Measurements from ENCODE around the gene CATSPER3.

CATSPER3 gene

DNA sequence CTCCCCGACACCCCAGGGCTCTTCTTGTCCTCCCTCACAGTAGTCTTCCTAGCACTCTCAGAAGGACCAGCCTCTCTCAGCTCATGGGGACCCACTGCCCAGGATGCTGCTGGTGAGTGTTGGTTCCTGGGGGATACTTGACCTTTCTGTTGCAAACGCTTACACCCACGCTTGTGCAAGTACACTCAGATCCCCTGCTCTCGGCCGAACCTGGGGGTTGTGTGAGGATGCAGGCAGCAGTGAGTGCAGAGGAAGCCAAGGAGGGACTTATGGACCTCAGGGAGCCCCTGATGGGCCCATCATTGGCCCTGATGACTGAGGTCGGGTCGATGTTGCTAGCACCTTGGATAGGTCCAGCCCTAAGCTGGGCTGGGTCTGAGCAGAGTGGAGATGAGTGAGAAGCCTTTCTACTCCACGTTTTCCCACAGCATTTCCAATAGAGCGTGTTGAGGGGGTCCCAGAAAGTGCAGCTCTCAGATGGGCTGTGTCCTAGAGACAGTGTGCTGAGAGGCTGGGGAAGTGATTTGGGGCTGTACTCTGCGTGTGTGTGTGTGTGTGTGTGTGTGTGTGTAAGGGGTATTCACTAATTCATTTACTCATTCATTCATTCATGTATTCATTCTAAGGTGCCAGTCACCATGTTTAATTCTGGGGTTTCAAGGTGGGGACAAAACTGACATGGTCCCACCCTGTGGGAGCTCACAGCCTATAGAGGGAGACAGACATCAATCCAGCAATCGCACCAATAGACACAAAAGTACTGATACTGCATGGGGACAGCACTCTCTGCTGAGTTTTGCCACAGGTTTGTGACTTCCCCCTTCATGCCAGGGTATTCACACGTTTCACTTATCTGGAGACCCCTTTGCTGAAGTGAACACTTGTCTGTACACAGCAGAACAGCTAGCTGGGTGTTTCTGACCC, 91.6 kb downstream of the CATSPER3 start:
- TF ChIP-seq EZH2phosphoT487 (IDR thresholded peaks at IDR 0.05; ENCODE audit: low read length) (no peak), EZH2 (optimal IDR thresholded peaks at IDR 0.05; ENCODE audit: low read depth, low read length) (no peak)
- TF ChIP-seq, protein P1, sequence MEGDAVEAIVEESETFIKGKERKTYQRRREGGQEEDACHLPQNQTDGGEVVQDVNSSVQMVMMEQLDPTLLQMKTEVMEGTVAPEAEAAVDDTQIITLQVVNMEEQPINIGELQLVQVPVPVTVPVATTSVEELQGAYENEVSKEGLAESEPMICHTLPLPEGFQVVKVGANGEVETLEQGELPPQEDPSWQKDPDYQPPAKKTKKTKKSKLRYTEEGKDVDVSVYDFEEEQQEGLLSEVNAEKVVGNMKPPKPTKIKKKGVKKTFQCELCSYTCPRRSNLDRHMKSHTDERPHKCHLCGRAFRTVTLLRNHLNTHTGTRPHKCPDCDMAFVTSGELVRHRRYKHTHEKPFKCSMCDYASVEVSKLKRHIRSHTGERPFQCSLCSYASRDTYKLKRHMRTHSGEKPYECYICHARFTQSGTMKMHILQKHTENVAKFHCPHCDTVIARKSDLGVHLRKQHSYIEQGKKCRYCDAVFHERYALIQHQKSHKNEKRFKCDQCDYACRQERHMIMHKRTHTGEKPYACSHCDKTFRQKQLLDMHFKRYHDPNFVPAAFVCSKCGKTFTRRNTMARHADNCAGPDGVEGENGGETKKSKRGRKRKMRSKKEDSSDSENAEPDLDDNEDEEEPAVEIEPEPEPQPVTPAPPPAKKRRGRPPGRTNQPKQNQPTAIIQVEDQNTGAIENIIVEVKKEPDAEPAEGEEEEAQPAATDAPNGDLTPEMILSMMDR (IDR thresholded peaks at IDR 0.05; ENCODE audit: low read length): no peak
- Histone ChIP-seq H3K9ac (ENCODE audit: low read length) (no peak overlapping the region), H3K9me2 (replicated peaks; ENCODE audit: insufficient read depth, low read length) (no peaks in the 10 kb centered on the region), H3K4me1 (ENCODE audit: low read length) (peaks cover 5% of the 10 kb centered on the region), H3K27me3 (replicated peaks; ENCODE audit: insufficient read depth, low read length) (no peaks in the 10 kb centered on the region), H3F3A (ENCODE audit: insufficient read depth, low read length) (no peaks in the 10 kb centered on the region), H3K4me3 (ENCODE audit: low read length) (no peak overlapping the region), H3K4me2 (ENCODE audit: low read depth, low read length) (no peak overlapping the region), H3K9me3 (replicated peaks; ENCODE audit: insufficient read depth, low read length) (no peaks in the 10 kb centered on the region), H2AFZ (ENCODE audit: low read length) (no peak overlapping the region), H3K27ac (ENCODE audit: low read length) (no peak overlapping the region), H4K20me1 (ENCODE audit: insufficient read depth, low read length) (no peaks in the 10 kb centered on the region), H3K79me2 (ENCODE audit: low read length) (no peaks in the 10 kb centered on the region), H3K36me3 (replicated peaks; ENCODE audit: insufficient read depth, low read length) (no peaks in the 10 kb centered on the region)
- no peak for DNase-seq

DNA sequence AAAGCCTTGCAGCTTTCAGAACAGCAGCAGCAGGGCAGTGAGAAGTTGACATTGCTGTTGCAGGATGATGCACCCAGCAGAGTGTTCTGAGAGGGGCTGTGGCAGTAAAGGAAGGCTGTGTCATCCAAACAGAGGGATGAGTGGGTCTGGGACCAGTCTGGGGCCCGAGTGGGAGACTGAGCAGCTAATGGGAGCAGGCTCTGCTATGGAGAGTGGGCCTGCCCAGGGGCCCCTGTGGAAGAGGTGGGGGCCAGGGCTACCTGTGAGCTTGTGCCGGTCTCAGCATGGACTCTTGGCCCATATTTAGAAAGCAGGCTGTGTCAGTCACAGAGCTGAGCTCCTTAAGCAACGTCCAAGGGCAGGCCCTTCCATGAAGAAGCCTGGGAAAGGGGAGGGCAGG, 92.3 kb downstream of the CATSPER3 start:
- H3K36me3 ChIP-seq (replicated peaks; ENCODE audit: insufficient read depth, low read length): no peaks in the 10 kb centered on the region
- no peaks in the 10 kb centered on the region for H3K4me1 ChIP-seq (ENCODE audit: low read length)
- no peak overlapping the region for H3K4me2 ChIP-seq (ENCODE audit: low read depth, low read length)
- no peaks in the 10 kb centered on the region for H3F3A ChIP-seq (ENCODE audit: insufficient read depth, low read length)
- no peak overlapping the region for H3K4me3 ChIP-seq (ENCODE audit: low read length)
- no peak overlapping the region for H2AFZ ChIP-seq (ENCODE audit: low read length)
- H3K79me2 ChIP-seq (ENCODE audit: low read length): no peaks in the 10 kb centered on the region
- no peaks in the 10 kb centered on the region for H3K27me3 ChIP-seq (replicated peaks; ENCODE audit: insufficient read depth, low read length)
- H3K9me2 ChIP-seq (replicated peaks; ENCODE audit: insufficient read depth, low read length): no peaks in the 10 kb centered on the region
- no peak overlapping the region for H3K9ac ChIP-seq (ENCODE audit: low read length)
- no peaks in the 10 kb centered on the region for H4K20me1 ChIP-seq (ENCODE audit: insufficient read depth, low read length)
- DNase-seq: no peak
- TF ChIP-seq EZH2phosphoT487 (IDR thresholded peaks at IDR 0.05; ENCODE audit: low read length): no peak
- TF ChIP-seq, protein P1 (IDR thresholded peaks at IDR 0.05; ENCODE audit: low read length): no peak
- no peak for TF ChIP-seq EZH2 (optimal IDR thresholded peaks at IDR 0.05; ENCODE audit: low read depth, low read length)
- no peaks in the 10 kb centered on the region for H3K9me3 ChIP-seq (replicated peaks; ENCODE audit: insufficient read depth, low read length)
- no peak overlapping the region for H3K27ac ChIP-seq (ENCODE audit: low read length)

DNA sequence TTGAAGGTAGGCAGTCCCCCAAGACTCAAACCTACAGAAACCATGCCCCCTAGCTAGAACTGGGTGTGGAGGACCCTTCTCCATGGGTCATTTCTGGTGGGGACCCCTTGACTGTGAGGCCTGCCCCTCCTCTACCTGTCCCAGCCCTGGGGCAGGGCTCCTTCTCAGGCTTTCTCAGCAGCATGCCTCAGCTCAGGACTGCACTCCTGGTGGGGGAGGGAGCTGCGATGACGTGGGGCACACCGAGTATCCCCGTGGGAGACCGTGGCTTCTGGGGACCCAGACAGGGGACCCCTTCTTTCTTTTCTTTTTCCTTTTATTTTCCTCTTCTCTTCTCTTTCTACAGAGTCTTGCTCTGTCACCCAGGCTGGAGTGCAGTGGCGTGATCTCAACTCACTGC, 93.3 kb downstream of the CATSPER3 start:
- TF ChIP-seq EZH2 (optimal IDR thresholded peaks at IDR 0.05; ENCODE audit: low read depth, low read length) (no peak), EZH2phosphoT487 (IDR thresholded peaks at IDR 0.05; ENCODE audit: low read length) (no peak)
- TF ChIP-seq, protein P1 (IDR thresholded peaks at IDR 0.05; ENCODE audit: low read length): no peak
- Histone ChIP-seq H3K9me3 (replicated peaks; ENCODE audit: insufficient read depth, low read length) (no peaks in the 10 kb centered on the region), H3K79me2 (ENCODE audit: low read length) (no peaks in the 10 kb centered on the region), H3K4me2 (ENCODE audit: low read depth, low read length) (no peak overlapping the region), H3K36me3 (replicated peaks; ENCODE audit: insufficient read depth, low read length) (no peaks in the 10 kb centered on the region), H3K4me1 (ENCODE audit: low read length) (no peaks in the 10 kb centered on the region), H4K20me1 (ENCODE audit: insufficient read depth, low read length) (no peaks in the 10 kb centered on the region), H3K27ac (ENCODE audit: low read length) (no peak overlapping the region), H2AFZ (ENCODE audit: low read length) (no peak overlapping the region), H3K27me3 (replicated peaks; ENCODE audit: insufficient read depth, low read length) (no peaks in the 10 kb centered on the region), H3F3A (ENCODE audit: insufficient read depth, low read length) (no peaks in the 10 kb centered on the region), H3K9ac (ENCODE audit: low read length) (no peak overlapping the region), H3K9me2 (replicated peaks; ENCODE audit: insufficient read depth, low read length) (no peaks in the 10 kb centered on the region), H3K4me3 (ENCODE audit: low read length) (no peak overlapping the region)
- DNase-seq: no peak

All from MM.1S (cell line).